ENCODE data around the gene CACNG4. TPM values are rescaled to one million over a fixed set of nuclear protein-coding genes. Genes with fewer than 3 reads are reported as not detected.

Gene CACNG4
- total RNA-seq, 1 experiment from 2014 or later = not detected

DNA sequence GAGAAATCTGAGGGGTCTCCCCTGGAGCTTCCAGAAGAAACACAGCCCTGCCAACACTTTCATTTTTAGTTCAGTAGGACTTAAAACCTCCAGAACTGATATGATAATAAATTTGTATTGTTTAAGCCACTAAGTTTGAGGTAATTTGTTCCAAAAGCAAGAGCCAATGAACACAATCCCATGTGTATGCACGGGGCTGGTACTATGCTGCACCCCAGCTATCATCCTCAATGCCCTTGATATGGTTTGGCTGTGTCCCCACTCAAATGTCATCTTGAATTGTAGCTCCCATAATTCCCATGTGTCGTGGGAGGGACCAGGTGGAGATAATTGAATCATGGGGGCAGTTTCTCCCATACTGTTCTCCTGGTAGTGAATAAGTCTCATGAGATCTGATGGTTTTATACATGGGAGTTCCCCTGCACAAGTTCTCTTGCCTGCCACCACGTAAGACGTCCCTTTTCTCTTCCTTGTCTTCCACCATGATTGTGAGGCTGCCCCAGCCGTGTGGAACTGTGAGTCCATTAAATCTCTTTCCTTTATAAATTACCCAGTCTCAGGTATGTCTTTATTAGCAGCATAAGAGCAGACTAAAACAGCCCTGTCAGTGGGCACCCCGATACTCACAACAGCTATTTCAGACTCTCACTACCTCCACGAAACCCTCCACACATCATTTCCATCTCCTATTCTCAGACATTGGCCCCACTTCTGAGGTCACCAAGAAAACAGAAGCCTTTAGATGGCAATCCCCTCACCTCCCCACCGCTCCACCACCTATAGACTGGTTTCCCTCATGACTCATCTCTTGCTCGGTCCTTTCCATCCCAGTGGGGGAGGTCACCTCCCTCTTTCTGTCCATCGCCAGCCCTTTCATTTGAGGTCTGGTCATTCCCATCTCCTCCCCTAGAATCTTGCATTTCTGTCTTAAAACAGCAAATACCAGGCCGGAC lies 70.9 kb downstream of the CACNG4 start:
- H3K9me3 ChIP-seq (ENCODE audit: control insufficient read depth in 1 of 2, insufficient read depth in 1 of 2, low read depth in 1 of 2, low read length in 2 of 2) = no peaks in the 10 kb centered on the region
- no peaks in the 10 kb centered on the region for H3K36me3 ChIP-seq (ENCODE audit: control insufficient read depth in 1 of 2, insufficient read depth in 2 of 2, low read length in 2 of 2)
- ATAC-seq (no peak), DNase-seq (ENCODE audit: low read depth, low spot score) (no peak)
- no peaks in the 10 kb centered on the region for H3K9me2 ChIP-seq (ENCODE audit: insufficient read depth)
- H3K79me2 ChIP-seq (ENCODE audit: insufficient read depth, low read length) = no peaks in the 10 kb centered on the region
- no peak overlapping the region for H3K27ac ChIP-seq (ENCODE audit: low read depth, low read length)
- TF ChIP-seq ELF1 (IDR thresholded peaks at IDR 0.05; ENCODE audit: borderline replicate concordance, low read depth) (no peak), YY1 (IDR thresholded peaks at IDR 0.05; ENCODE audit: extremely low read depth, insufficient replicate concordance, low read depth, low read length) (no peak), JUND (IDR thresholded peaks at IDR 0.05) (no peak), RAD21 (IDR thresholded peaks at IDR 0.05; ENCODE audit: low read depth) (no peak), SRF (IDR thresholded peaks at IDR 0.05; ENCODE audit: low read depth) (no peak), ZNF274 (IDR thresholded peaks at IDR 0.05; ENCODE audit: low read depth, low read length) (no peak), CEBPB (IDR thresholded peaks at IDR 0.05; ENCODE audit: low read depth) (no peak), SP1 (IDR thresholded peaks at IDR 0.05; ENCODE audit: low read depth) (no peak), SIN3A (IDR thresholded peaks at IDR 0.05; ENCODE audit: low read depth) (no peak), POLR2AphosphoS5 (IDR thresholded peaks at IDR 0.05; ENCODE audit: low read depth, low read length) (no peak)
- TF ChIP-seq, protein P1, sequence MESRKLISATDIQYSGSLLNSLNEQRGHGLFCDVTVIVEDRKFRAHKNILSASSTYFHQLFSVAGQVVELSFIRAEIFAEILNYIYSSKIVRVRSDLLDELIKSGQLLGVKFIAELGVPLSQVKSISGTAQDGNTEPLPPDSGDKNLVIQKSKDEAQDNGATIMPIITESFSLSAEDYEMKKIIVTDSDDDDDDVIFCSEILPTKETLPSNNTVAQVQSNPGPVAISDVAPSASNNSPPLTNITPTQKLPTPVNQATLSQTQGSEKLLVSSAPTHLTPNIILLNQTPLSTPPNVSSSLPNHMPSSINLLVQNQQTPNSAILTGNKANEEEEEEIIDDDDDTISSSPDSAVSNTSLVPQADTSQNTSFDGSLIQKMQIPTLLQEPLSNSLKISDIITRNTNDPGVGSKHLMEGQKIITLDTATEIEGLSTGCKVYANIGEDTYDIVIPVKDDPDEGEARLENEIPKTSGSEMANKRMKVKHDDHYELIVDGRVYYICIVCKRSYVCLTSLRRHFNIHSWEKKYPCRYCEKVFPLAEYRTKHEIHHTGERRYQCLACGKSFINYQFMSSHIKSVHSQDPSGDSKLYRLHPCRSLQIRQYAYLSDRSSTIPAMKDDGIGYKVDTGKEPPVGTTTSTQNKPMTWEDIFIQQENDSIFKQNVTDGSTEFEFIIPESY (IDR thresholded peaks at IDR 0.05; ENCODE audit: extremely low read depth, insufficient replicate concordance, low read length) = no peak
- TF ChIP-seq, protein P2, sequence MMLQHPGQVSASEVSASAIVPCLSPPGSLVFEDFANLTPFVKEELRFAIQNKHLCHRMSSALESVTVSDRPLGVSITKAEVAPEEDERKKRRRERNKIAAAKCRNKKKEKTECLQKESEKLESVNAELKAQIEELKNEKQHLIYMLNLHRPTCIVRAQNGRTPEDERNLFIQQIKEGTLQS (IDR thresholded peaks at IDR 0.05) = no peak
- TF ChIP-seq, protein P3, sequence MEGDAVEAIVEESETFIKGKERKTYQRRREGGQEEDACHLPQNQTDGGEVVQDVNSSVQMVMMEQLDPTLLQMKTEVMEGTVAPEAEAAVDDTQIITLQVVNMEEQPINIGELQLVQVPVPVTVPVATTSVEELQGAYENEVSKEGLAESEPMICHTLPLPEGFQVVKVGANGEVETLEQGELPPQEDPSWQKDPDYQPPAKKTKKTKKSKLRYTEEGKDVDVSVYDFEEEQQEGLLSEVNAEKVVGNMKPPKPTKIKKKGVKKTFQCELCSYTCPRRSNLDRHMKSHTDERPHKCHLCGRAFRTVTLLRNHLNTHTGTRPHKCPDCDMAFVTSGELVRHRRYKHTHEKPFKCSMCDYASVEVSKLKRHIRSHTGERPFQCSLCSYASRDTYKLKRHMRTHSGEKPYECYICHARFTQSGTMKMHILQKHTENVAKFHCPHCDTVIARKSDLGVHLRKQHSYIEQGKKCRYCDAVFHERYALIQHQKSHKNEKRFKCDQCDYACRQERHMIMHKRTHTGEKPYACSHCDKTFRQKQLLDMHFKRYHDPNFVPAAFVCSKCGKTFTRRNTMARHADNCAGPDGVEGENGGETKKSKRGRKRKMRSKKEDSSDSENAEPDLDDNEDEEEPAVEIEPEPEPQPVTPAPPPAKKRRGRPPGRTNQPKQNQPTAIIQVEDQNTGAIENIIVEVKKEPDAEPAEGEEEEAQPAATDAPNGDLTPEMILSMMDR (IDR thresholded peaks at IDR 0.05 in 2 of 3, conservative IDR thresholded peaks at IDR 0.05 in 1 of 3; ENCODE audit: borderline replicate concordance in 1 of 3, insufficient read depth in 1 of 3, low read depth in 2 of 3, low read length in 2 of 3) = no peak
- TF ChIP-seq, protein P4, sequence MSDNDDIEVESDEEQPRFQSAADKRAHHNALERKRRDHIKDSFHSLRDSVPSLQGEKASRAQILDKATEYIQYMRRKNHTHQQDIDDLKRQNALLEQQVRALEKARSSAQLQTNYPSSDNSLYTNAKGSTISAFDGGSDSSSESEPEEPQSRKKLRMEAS (IDR thresholded peaks at IDR 0.05) = no peak
- no TSS peak for BruUV-seq (replicated peaks)
- H2AFZ ChIP-seq (ENCODE audit: low read depth, low read length, poor library complexity, severe bottlenecking) = no peak overlapping the region
- no peaks in the 10 kb centered on the region for H3K4me1 ChIP-seq (ENCODE audit: control insufficient read depth in 1 of 2, insufficient read depth in 2 of 2, low read length in 2 of 2)
- H3K9ac ChIP-seq (ENCODE audit: low read length) = no peak overlapping the region
- H3K4me2 ChIP-seq (ENCODE audit: low read length) = no peak overlapping the region
- ChIA-PET POLR2A (no interaction called here), CTCF (no interaction called here), RAD21 (ENCODE audit: low non-redundant PET in 1 of 2, low total read pairs in 2 of 2, uncharacterized antibody in 2 of 2, unreplicated experiment in 2 of 2) (no interaction called here)
- H3K27me3 ChIP-seq (ENCODE audit: insufficient read depth, low read length) = no peaks in the 10 kb centered on the region
- H4K20me1 ChIP-seq (ENCODE audit: insufficient read depth) = no peaks in the 10 kb centered on the region
- intact Hi-C loops (cut with micrococcal nuclease) = no loop called here
- no peak overlapping the region for H3K4me3 ChIP-seq (replicated peaks in 1 of 2; ENCODE audit: low read depth in 1 of 2, low read length in 2 of 2)

Measured in HCT116 (cell line).